Measurements from ENCODE around the gene TBC1D4. TPM values are rescaled to one million over a fixed set of nuclear protein-coding genes. Genes with fewer than 3 reads are reported as not detected.

Gene TBC1D4, protein sequence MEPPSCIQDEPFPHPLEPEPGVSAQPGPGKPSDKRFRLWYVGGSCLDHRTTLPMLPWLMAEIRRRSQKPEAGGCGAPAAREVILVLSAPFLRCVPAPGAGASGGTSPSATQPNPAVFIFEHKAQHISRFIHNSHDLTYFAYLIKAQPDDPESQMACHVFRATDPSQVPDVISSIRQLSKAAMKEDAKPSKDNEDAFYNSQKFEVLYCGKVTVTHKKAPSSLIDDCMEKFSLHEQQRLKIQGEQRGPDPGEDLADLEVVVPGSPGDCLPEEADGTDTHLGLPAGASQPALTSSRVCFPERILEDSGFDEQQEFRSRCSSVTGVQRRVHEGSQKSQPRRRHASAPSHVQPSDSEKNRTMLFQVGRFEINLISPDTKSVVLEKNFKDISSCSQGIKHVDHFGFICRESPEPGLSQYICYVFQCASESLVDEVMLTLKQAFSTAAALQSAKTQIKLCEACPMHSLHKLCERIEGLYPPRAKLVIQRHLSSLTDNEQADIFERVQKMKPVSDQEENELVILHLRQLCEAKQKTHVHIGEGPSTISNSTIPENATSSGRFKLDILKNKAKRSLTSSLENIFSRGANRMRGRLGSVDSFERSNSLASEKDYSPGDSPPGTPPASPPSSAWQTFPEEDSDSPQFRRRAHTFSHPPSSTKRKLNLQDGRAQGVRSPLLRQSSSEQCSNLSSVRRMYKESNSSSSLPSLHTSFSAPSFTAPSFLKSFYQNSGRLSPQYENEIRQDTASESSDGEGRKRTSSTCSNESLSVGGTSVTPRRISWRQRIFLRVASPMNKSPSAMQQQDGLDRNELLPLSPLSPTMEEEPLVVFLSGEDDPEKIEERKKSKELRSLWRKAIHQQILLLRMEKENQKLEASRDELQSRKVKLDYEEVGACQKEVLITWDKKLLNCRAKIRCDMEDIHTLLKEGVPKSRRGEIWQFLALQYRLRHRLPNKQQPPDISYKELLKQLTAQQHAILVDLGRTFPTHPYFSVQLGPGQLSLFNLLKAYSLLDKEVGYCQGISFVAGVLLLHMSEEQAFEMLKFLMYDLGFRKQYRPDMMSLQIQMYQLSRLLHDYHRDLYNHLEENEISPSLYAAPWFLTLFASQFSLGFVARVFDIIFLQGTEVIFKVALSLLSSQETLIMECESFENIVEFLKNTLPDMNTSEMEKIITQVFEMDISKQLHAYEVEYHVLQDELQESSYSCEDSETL (N-terminal part only)
- 10 to 100 TPM in 4 of 6 experiments, 1 to 10 TPM in 2; 7.7 to 18.6 (median 10.3) TPM for total RNA-seq
- long read RNA-seq, result 0 reads

DNA sequence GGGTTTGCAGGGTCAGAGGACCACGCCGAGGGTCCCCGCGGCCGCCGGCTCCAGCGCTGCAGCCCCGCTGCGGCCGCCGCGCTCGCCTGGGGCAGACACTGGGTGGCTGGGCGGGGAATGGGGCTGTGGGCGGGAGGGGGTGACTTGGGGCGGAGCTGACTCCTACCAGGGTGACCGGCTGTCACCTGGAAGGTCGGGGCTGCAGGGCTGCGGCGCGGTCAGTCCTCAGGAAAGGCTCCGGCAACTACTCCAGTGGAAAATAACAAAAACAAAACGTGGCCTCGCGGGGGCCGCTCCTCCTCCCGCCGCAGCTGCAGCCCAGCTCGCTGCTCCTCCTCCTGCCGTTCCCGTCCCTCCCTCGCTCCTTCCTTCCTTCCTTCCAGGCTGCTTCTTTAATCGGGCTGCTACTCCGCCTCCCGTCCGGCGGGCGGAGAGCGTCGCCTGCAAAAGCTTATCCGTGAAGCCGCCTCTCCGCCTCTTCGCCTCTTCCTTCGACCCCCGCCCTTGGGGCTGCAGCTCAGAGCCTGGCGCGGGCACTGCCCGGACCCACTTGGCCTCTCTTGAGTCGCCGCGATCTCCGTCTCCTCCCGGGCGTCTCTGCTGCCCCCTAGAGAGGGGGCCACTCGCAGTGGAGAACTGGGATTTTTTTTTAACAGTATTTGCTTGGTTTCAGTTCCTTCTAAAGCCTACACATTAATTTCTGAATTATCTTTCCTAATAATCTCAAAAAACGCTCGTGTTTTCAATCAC is at the start of gene TBC1D4:
Gene TBC1D4 (minus strand): TSS at position 100 of the 750 bp plus-strand sequence. CDS start 402 bp downstream, outside the sequence.
- WGBS (ENCODE audit: insufficient coverage, low coverage, low lambda C conversion rate, missing lambda C conversion rate), result under 1% methylated on average over 28 of the region's 58 CpGs
- intact Hi-C loops (cut with DNase I), result loop anchor here (10.0 kb wide), 2 partner anchors 63 to 107 kb away; partner anchors contain the start of gene UCHL3 (in 1 of the 2)
- no peaks in the 10 kb centered on the region for H3K27me3 ChIP-seq
- DNase-seq (peak; percentile 89 to 91 (median 90)), ATAC-seq (peak; percentile 89 to 95 (median 90))
- H3K4me3 ChIP-seq, result peak within 1 kb of the TSS; percentile 92 to 93 (median 92)
- no peaks in the 10 kb centered on the region for H3K36me3 ChIP-seq
- no peaks in the 10 kb centered on the region for H3K9me3 ChIP-seq
- H3K4me1 ChIP-seq, result peaks cover 0 to 14% (median 0%) of the 10 kb centered on the region in 4 donors
- TF ChIP-seq POLR2A (IDR thresholded peaks at IDR 0.05), result peak; percentile 49
- TF ChIP-seq, protein P1, sequence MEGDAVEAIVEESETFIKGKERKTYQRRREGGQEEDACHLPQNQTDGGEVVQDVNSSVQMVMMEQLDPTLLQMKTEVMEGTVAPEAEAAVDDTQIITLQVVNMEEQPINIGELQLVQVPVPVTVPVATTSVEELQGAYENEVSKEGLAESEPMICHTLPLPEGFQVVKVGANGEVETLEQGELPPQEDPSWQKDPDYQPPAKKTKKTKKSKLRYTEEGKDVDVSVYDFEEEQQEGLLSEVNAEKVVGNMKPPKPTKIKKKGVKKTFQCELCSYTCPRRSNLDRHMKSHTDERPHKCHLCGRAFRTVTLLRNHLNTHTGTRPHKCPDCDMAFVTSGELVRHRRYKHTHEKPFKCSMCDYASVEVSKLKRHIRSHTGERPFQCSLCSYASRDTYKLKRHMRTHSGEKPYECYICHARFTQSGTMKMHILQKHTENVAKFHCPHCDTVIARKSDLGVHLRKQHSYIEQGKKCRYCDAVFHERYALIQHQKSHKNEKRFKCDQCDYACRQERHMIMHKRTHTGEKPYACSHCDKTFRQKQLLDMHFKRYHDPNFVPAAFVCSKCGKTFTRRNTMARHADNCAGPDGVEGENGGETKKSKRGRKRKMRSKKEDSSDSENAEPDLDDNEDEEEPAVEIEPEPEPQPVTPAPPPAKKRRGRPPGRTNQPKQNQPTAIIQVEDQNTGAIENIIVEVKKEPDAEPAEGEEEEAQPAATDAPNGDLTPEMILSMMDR (IDR thresholded peaks at IDR 0.05), result peak; percentile 71 to 88 (median 84)
- peak within 1 kb of the TSS; percentile 43 to 79 (median 78) for H3K27ac ChIP-seq

DNA sequence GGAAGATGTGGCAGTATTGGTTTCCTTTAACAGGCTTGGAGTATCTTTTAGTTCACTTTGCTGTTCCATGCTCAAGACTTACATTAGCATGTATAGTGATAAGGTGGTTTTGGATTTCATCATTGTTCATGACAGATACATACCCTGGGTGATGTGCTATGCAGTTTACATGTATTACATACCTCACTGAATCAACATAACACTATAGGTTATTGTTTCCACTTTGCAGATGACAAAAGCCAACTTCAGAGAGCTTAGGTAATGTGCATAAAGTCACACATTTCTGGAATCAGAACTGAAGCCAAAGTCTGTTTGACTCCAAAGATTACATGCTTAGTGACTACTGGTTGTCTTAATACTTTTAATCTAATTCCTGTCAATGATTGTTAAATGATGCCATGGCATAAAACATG is 48.6 kb upstream of the TBC1D4 start:
- Histone ChIP-seq H3K4me3 (no peak overlapping the region), H3K4me1 (peaks cover 0 to 23% (median 8%) of the 10 kb centered on the region in 4 donors), H3K27me3 (no peaks in the 10 kb centered on the region), H3K36me3 (peaks cover 0 to 5% (median 0%) of the 10 kb centered on the region in 4 donors), H3K9me3 (no peaks in the 10 kb centered on the region), H3K27ac (peak overlapping the region in 2 of 3 donors; percentile 16 to 24)
- peak; percentile 84 to 96 (median 91) for ATAC-seq
- intact Hi-C loops (cut with DNase I), result no loop called here
- DNase-seq, result no peak
- TF ChIP-seq POLR2A (IDR thresholded peaks at IDR 0.05), result no peak
- TF ChIP-seq, protein P1 (IDR thresholded peaks at IDR 0.05), result no peak

DNA sequence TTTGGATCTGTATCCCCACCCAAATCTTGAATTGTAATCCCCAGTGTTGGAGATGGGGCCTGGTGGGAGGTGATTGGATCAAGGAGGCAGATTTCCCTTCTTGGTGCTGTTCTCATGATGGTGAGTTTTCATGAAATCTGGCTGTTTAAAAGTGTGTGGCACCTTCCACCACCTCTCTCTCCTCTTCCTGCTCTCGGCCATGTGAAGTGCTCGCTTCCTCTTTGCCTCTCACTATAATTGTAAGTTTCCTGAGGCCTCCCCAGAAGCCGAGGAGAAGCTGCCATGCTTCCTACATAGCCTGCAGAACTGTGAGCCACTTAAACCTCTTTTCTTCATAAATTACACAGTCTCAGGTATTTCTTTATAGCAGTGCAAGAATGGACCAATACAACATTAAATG is 40.0 kb upstream of the TBC1D4 start:
- no peak for DNase-seq
- TF ChIP-seq POLR2A (IDR thresholded peaks at IDR 0.05), result no peak
- TF ChIP-seq, protein P1 (IDR thresholded peaks at IDR 0.05), result no peak
- 85% methylated on average over 3 of the region's 3 CpGs for WGBS (ENCODE audit: insufficient coverage, low coverage, low lambda C conversion rate, missing lambda C conversion rate)
- no peak for ATAC-seq
- Histone ChIP-seq H3K4me3 (no peak overlapping the region), H3K36me3 (peaks cover 0 to 4% (median 0%) of the 10 kb centered on the region in 4 donors), H3K27ac (no peak overlapping the region), H3K9me3 (no peaks in the 10 kb centered on the region), H3K27me3 (no peaks in the 10 kb centered on the region), H3K4me1 (no peaks in the 10 kb centered on the region)
- intact Hi-C loops (cut with DNase I), result no loop called here

Measured in right lobe of liver (tissue), 6 donors.